Activated CD8-positive, alpha-beta T cell treated with anti-CD3 and anti-CD28 coated beads for 36 hours (primary cell): ENCODE measurements around the gene CD36. TPM values are rescaled to one million over a fixed set of nuclear protein-coding genes. Genes with fewer than 3 reads are reported as not detected.

Experiments
- ATAC-seq: fragments of 200-7000 bp; cut with Tn5 transposase; one replicate; pipeline ENCODE4 v1.10.0; 2021; ENCODE audit warnings: mild to moderate bottlenecking, moderate library complexity
- CTCF ChIA-PET: fragments of 350-600 bp; sonication (Branson Sonifier 250); formaldehyde crosslinking; loops from one replicate; lab custom pipeline; 2021; ENCODE audit warnings: antibody characterized with exemption; lab: Charles Lee
- POLR2A ChIA-PET: fragments of 350-600 bp; sonication (Branson Sonifier 250); formaldehyde crosslinking; loops from one replicate; lab custom pipeline; 2021; ENCODE audit warnings: antibody characterized with exemption; lab: Charles Lee
- DNase-seq: peaks from one replicate; pipeline ENCODE4 v3.0.0-alpha.2; 2020
- H3K27ac Mint-ChIP-seq: one replicate; pipeline ENCODE4 v1.8.0; 2021; ENCODE audit warnings: mild to moderate bottlenecking, mixed read lengths
- H3K27me3 Mint-ChIP-seq: one replicate; pipeline ENCODE4 v1.8.0; 2021; ENCODE audit warnings: mixed read lengths
- H3K36me3 Mint-ChIP-seq: one replicate; pipeline ENCODE4 v1.8.0; 2021; ENCODE audit warnings: low read depth, mixed read lengths
- H3K4me1 Mint-ChIP-seq: one replicate; pipeline ENCODE4 v1.8.0; 2021; ENCODE audit warnings: low read depth, mixed read lengths
- H3K4me3 Mint-ChIP-seq: one replicate; pipeline ENCODE4 v1.8.0; 2021; ENCODE audit warnings: mild to moderate bottlenecking, moderate library complexity, mixed read lengths
- H3K9me3 Mint-ChIP-seq: one replicate; pipeline ENCODE4 v1.8.0; 2021; ENCODE audit warnings: mixed read lengths
- CTCF ChIP-seq: fragments of 200-600 bp; IDR thresholded peaks from one replicate; pipeline ENCODE4 v1.8.0; 2022; ENCODE audit warnings: antibody characterized with exemption, mild to moderate bottlenecking
- intact Hi-C: fragments of 100-400 bp; cut with micrococcal nuclease; formaldehyde crosslinking; loops from one replicate; pipeline ENCODE4 v1.10.0; 2022
- total RNA-seq, 2 experiments: library from RNA; stranded (reverse); gene quantifications; one replicate each; pipeline ENCODE4 v1.2.3, GENCODE V29; 2021

CD36 gene
- total RNA-seq, 2 experiments from 2014 or later = not detected

GRCh38 chr7:80681272-80681885 is 42.9 kb downstream of the CD36 start:
- no peak overlapping the region for H3K4me3 Mint-ChIP-seq
- ATAC-seq (no peak), DNase-seq (no peak)
- CTCF ChIA-PET = no interaction called here
- no peaks in the 10 kb centered on the region for H3K9me3 Mint-ChIP-seq
- no peaks in the 10 kb centered on the region for H3K4me1 Mint-ChIP-seq
- no peak overlapping the region for H3K27ac Mint-ChIP-seq
- peak; percentile 29 for TF ChIP-seq CTCF
- POLR2A ChIA-PET = no interaction called here
- intact Hi-C loops = no loop called here
- no peaks in the 10 kb centered on the region for H3K36me3 Mint-ChIP-seq
- no peaks in the 10 kb centered on the region for H3K27me3 Mint-ChIP-seq

- Mint-ChIP-seq H3K27me3 (no peaks in the 10 kb centered on the region), H3K36me3 (no peaks in the 10 kb centered on the region), H3K9me3 (no peaks in the 10 kb centered on the region), H3K4me3 (no peak overlapping the region), H3K4me1 (no peaks in the 10 kb centered on the region), H3K27ac (no peak overlapping the region)
- intact Hi-C loops = no loop called here
- DNase-seq = no peak
- CTCF ChIA-PET = no interaction called here
- no peak for ATAC-seq
- no peak for TF ChIP-seq CTCF
- POLR2A ChIA-PET = no interaction called here
Measured at GRCh38 chr7:80682744-80683143, 44.3 kb downstream of the CD36 start.

- Mint-ChIP-seq H3K36me3 (no peaks in the 10 kb centered on the region), H3K4me3 (no peak overlapping the region), H3K4me1 (no peaks in the 10 kb centered on the region), H3K9me3 (no peaks in the 10 kb centered on the region), H3K27me3 (peaks cover 4% of the 10 kb centered on the region), H3K27ac (no peak overlapping the region)
- no peak for TF ChIP-seq CTCF
- CTCF ChIA-PET = no interaction called here
- POLR2A ChIA-PET = no interaction called here
- intact Hi-C loops = no loop called here
- DNase-seq (no peak), ATAC-seq (no peak)
Measured at GRCh38 chr7:80686576-80686975, 48.1 kb downstream of the CD36 start.

- Mint-ChIP-seq H3K4me1 (no peaks in the 10 kb centered on the region), H3K36me3 (no peaks in the 10 kb centered on the region), H3K27ac (no peak overlapping the region), H3K9me3 (no peaks in the 10 kb centered on the region), H3K27me3 (no peaks in the 10 kb centered on the region), H3K4me3 (no peak overlapping the region)
- POLR2A ChIA-PET = no interaction called here
- no peak for DNase-seq
- intact Hi-C loops = loop anchor here (2.0 kb wide), 1 partner anchor 770 kb away; no protein-coding TSS in a partner anchor
- TF ChIP-seq CTCF = peak; percentile 78
- ATAC-seq = peak; percentile 42
- CTCF ChIA-PET = no interaction called here
Measured at GRCh38 chr7:80699045-80699638, 60.7 kb downstream of the CD36 start.

- Mint-ChIP-seq H3K4me3 (no peak overlapping the region), H3K9me3 (no peaks in the 10 kb centered on the region), H3K4me1 (no peaks in the 10 kb centered on the region), H3K36me3 (no peaks in the 10 kb centered on the region), H3K27me3 (no peaks in the 10 kb centered on the region), H3K27ac (no peak overlapping the region)
- no peak for ATAC-seq
- intact Hi-C loops = loop anchor here (2.0 kb wide), 1 partner anchor 769 kb away; no protein-coding TSS in a partner anchor
- CTCF ChIA-PET = no interaction called here
- DNase-seq = no peak
- POLR2A ChIA-PET = no interaction called here
- no peak for TF ChIP-seq CTCF
Measured at GRCh38 chr7:80699721-80700256, 61.3 kb downstream of the CD36 start.
